ENCODE measurements around the gene POLR2L.

GRCh38 chr11:868394-868793 lies 26.1 kb upstream of the POLR2L start:
- TF ChIP-seq CTCF (conservative IDR thresholded peaks at IDR 0.05) = no peak
- TF ChIP-seq EZH2 (IDR thresholded peaks at IDR 0.05; ENCODE audit: low read depth) = no peak

Measured in PC-9 (cell line).